IMR-90 (cell line): ENCODE measurements around the gene TENM4. TPM values are rescaled to one million over a fixed set of nuclear protein-coding genes. Genes with fewer than 3 reads are reported as not detected.

Source experiments
- ATAC-seq: fragments of 200-7000 bp; cut with Tn5 transposase; 2 replicates; pipeline ENCODE4 v1.9.1; 2020; ENCODE audit warnings: low read depth, mild to moderate bottlenecking, moderate library complexity
- BruUV-seq: library from RNA; stranded (reverse); fragments of 400-500 nt; replicated peaks from 2 replicates; lab custom pipeline; 2021; lab: Mats Ljungman, UMichigan
- CTCF ChIA-PET: fragments of 300-600 bp; formaldehyde crosslinking; extraction: SDS; loops from one replicate; lab custom pipeline; 2021; ENCODE audit warnings: antibody characterized with exemption; lab: Yijun Ruan, JAX
- POLR2A ChIA-PET: fragments of 300-600 bp; sonication (Branson Sonifier 250); formaldehyde crosslinking; loops from one replicate; lab custom pipeline; 2022; ENCODE audit warnings: antibody characterized with exemption; ENCODE audit not compliant: unreplicated experiment; lab: Charles Lee
- DNase-seq: peaks from one replicate; pipeline ENCODE4 v3.0.0; 2013
- H2AFZ ChIP-seq: replicated peaks from 2 replicates; pipeline ENCODE3; 2013; ENCODE audit warnings: low read length, mild to moderate bottlenecking; ENCODE audit not compliant: poor library complexity
- H2AK5ac ChIP-seq: 2 replicates; pipeline ENCODE4 v1.6.1; 2013; ENCODE audit warnings: low read depth, low read length, inconsistent platforms
- H2AK9ac ChIP-seq: replicated peaks from 2 replicates; pipeline ENCODE3; 2013; ENCODE audit warnings: mild to moderate bottlenecking, low read depth, low read length, moderate library complexity; ENCODE audit not compliant: poor library complexity
- H2BK120ac ChIP-seq: 2 replicates; pipeline ENCODE4 v1.6.1; 2013; ENCODE audit warnings: low read depth, low read length, inconsistent platforms
- H2BK15ac ChIP-seq: 3 replicates; pipeline ENCODE4 v1.6.1; 2013; ENCODE audit warnings: low read depth, low read length, inconsistent platforms
- H2BK20ac ChIP-seq: 2 replicates; pipeline ENCODE4 v1.6.1; 2013; ENCODE audit warnings: low read depth, mild to moderate bottlenecking, inconsistent platforms, low read length, moderate library complexity
- H2BK5ac ChIP-seq: 2 replicates; pipeline ENCODE4 v1.6.1; 2013; ENCODE audit warnings: mild to moderate bottlenecking, low read depth, low read length, inconsistent platforms; ENCODE audit not compliant: poor library complexity, severe bottlenecking
- H3K14ac ChIP-seq: replicated peaks from 2 replicates; pipeline ENCODE4 v1.6.1; 2013; ENCODE audit warnings: low read depth, low read length, inconsistent platforms
- H3K18ac ChIP-seq: 2 replicates; pipeline ENCODE4 v1.6.1; 2013; ENCODE audit warnings: low read depth, low read length, control low read depth
- H3K23ac ChIP-seq: 2 replicates; pipeline ENCODE4 v1.6.1; 2013; ENCODE audit warnings: low read depth, low read length, inconsistent platforms
- H3K27ac ChIP-seq: 2 replicates; pipeline ENCODE4 v1.5.1; 2013; ENCODE audit warnings: mild to moderate bottlenecking, control low read depth, low read length; ENCODE audit not compliant: insufficient read depth
- H3K27me3 ChIP-seq: 2 replicates; pipeline ENCODE4 v1.6.1; 2013; ENCODE audit warnings: low read length; ENCODE audit not compliant: control insufficient read depth, insufficient read depth
- H3K36me3 ChIP-seq: 2 replicates; pipeline ENCODE4 v1.6.1; 2013; ENCODE audit warnings: low read length, mixed read lengths; ENCODE audit not compliant: control insufficient read depth, insufficient read depth
- H3K4ac ChIP-seq: 2 replicates; pipeline ENCODE4 v1.6.1; 2013; ENCODE audit warnings: low read depth, low read length, inconsistent platforms
- H3K4me1 ChIP-seq: 2 replicates; pipeline ENCODE4 v1.6.1; 2013; ENCODE audit warnings: low read length, mixed read lengths; ENCODE audit not compliant: control insufficient read depth, insufficient read depth
- H3K4me2 ChIP-seq: 2 replicates; pipeline ENCODE4 v1.6.1; 2013; ENCODE audit warnings: low read depth, mild to moderate bottlenecking, control low read depth, low read length, moderate library complexity
- H3K4me3 ChIP-seq: 2 replicates; pipeline ENCODE4 v1.5.1; 2013; ENCODE audit warnings: low read depth, mild to moderate bottlenecking, control low read depth, low read length, moderate library complexity; ENCODE audit not compliant: insufficient read depth
- H3K56ac ChIP-seq: 2 replicates; pipeline ENCODE4 v1.6.1; 2013; ENCODE audit warnings: low read length, inconsistent platforms; ENCODE audit not compliant: insufficient read depth; ENCODE audit errors: extremely low read depth
- H3K79me1 ChIP-seq, 2 experiments: 2 replicates each; pipeline ENCODE4 v1.6.1; 2013; ENCODE audit warnings: low read length in 2 of 2, inconsistent platforms in 1 of 2, low read depth in 1 of 2
- H3K9ac ChIP-seq: 2 replicates; pipeline ENCODE4 v1.6.1; 2013; ENCODE audit warnings: low read depth, low read length, control low read depth
- H3K9me1 ChIP-seq: 2 replicates; pipeline ENCODE4 v1.6.1; 2013; ENCODE audit warnings: low read length, inconsistent platforms; ENCODE audit not compliant: insufficient read depth
- H3K9me3 ChIP-seq: 2 replicates; pipeline ENCODE4 v1.6.1; 2013; ENCODE audit warnings: low read length; ENCODE audit not compliant: control insufficient read depth, insufficient read depth
- H4K20me1 ChIP-seq: 2 replicates; pipeline ENCODE4 v1.6.1; 2013; ENCODE audit warnings: low read length, inconsistent platforms; ENCODE audit not compliant: insufficient read depth
- H4K5ac ChIP-seq: 2 replicates; pipeline ENCODE4 v1.6.1; 2013; ENCODE audit warnings: mild to moderate bottlenecking, low read depth, low read length, control low read depth
- H4K8ac ChIP-seq, 2 experiments: 2 replicates each; pipeline ENCODE4 v1.6.1; 2013; ENCODE audit warnings: low read depth in 2 of 2, low read length in 2 of 2, control low read depth in 1 of 2, inconsistent platforms in 1 of 2
- H4K91ac ChIP-seq: 2 replicates; pipeline ENCODE4 v1.6.1; 2013; ENCODE audit warnings: low read depth, low read length, inconsistent platforms; ENCODE audit not compliant: insufficient read depth
- BHLHE40 ChIP-seq: fragments of 150-350 bp; IDR thresholded peaks from 2 replicates; pipeline ENCODE4 v1.6.1; 2016; ENCODE audit warnings: mild to moderate bottlenecking, low read depth, low read length
- CTCF ChIP-seq: conservative IDR thresholded peaks from 2 replicates; pipeline ENCODE4 v1.5.1; 2012; ENCODE audit warnings: mild to moderate bottlenecking, low read depth, low read length, improper control_type of control experiment
- ELK1 ChIP-seq: fragments of 150-350 bp; IDR thresholded peaks from 2 replicates; pipeline ENCODE4 v1.6.1; 2016; ENCODE audit warnings: low read depth, mild to moderate bottlenecking, low read length, moderate library complexity, borderline replicate concordance
- MAFK ChIP-seq: IDR thresholded peaks from 2 replicates; pipeline ENCODE4 v1.6.1; 2012; ENCODE audit warnings: low read depth, low read length, improper control_type of control experiment
- MXI1 ChIP-seq: IDR thresholded peaks from 2 replicates; pipeline ENCODE4 v1.6.1; 2012; ENCODE audit warnings: low read depth, mild to moderate bottlenecking, low read length, moderate library complexity, borderline replicate concordance
- NFE2L2 ChIP-seq: fragments of 150-350 bp; IDR thresholded peaks from 2 replicates; pipeline ENCODE4 v1.6.1; 2016; ENCODE audit warnings: low read depth, mild to moderate bottlenecking, low read length
- RFX5 ChIP-seq: IDR thresholded peaks from 2 replicates; pipeline ENCODE4 v1.8.0; 2012; ENCODE audit warnings: low read depth, mild to moderate bottlenecking, low read length, moderate library complexity
- WGBS, 2 experiments: methylation state at CpG; one replicate each; pipeline versions ENCODE4 v1.1.5 to v1.1.7; 2013; ENCODE audit warnings: missing lambda C conversion rate in 2 of 2; ENCODE audit not compliant: insufficient read length in 1 of 2; ENCODE audit errors: extremely low coverage in 2 of 2; 5-methylcytosine and 5-hydroxymethylcytosine counted together
- dilution Hi-C: fragments of 300-500 bp; cut with HindIII; formaldehyde crosslinking; loops from one replicate; pipeline ENCODE4 v1.14.3; 2018; ENCODE audit warnings: low sequenced_read_pairs; ENCODE audit not compliant: unreplicated experiment
- in situ Hi-C: fragments of 300-500 bp; cut with MboI; formaldehyde crosslinking; loops from 3 replicates; pipeline ENCODE4 v1.14.3; 2019; ENCODE audit warnings: low sequenced_read_pairs, inconsistent platforms, mixed read lengths
- intact Hi-C: fragments of 100-400 bp; cut with micrococcal nuclease; formaldehyde crosslinking; loops from 2 replicates; pipeline ENCODE4 v1.10.0; 2022
- polyA plus RNA-seq, 3 experiments: library from polyadenylated mRNA; depleted of rRNA; stranded (reverse); fragments of >200 nt; gene quantifications; 2 replicates each; pipeline ENCODE4 v1.2.3, GENCODE V29; 2012; ENCODE audit warnings: low replicate concordance in 1 of 3
- total RNA-seq: library from RNA; depleted of rRNA; stranded (reverse); fragments of >200 nt; gene quantifications from 2 replicates; pipeline ENCODE4 v1.2.3, GENCODE V29; 2012
- TF ChIP-seq, protein P1 (sequence below): fragments of 150-350 bp; IDR thresholded peaks from 2 replicates; pipeline ENCODE4 v1.6.1; 2017; ENCODE audit warnings: mild to moderate bottlenecking, antibody characterized with exemption, low read length, low read depth

TENM4 gene
- total and polyA plus RNA-seq, 2 of the 4 experiments (the other 2 are of a cell fraction), result 7.4 to 9.0 TPM

GRCh38 chr11:79235696-79236095 lies 205.1 kb downstream of the TENM4 start:
- Histone ChIP-seq H3K4me2 (no peak overlapping the region), H2AFZ (no peak overlapping the region), H4K91ac (no peak overlapping the region), H3K56ac (no peak overlapping the region), H3K27me3 (no peaks in the 10 kb centered on the region), H2BK20ac (peak overlapping the region; percentile 36; the same call in 1 of the 2 replicates), H4K8ac (no peak overlapping the region), H3K4me3 (no peak overlapping the region), H3K79me1 (no peaks in the 10 kb centered on the region), H4K5ac (no peak overlapping the region), H4K20me1 (peaks cover 3% of the 10 kb centered on the region; the same call in 1 of the 2 replicates), H2BK120ac (peak overlapping the region; percentile 45; the same call in 1 of the 2 replicates), H3K9ac (no peak overlapping the region), H3K23ac (no peak overlapping the region), H3K27ac (no peak overlapping the region), H2BK5ac (no peak overlapping the region), H3K14ac (0 out of 2 replicates have a peak overlapping the region, but pooled peaks have one; percentile 25), H3K4ac (peak overlapping the region; percentile 1; the same call in 1 of the 2 replicates), H2AK9ac (no peak overlapping the region), H3K18ac (0 out of 2 replicates have a peak overlapping the region, but pooled peaks have one; percentile 26), H3K9me1 (peaks cover 6% of the 10 kb centered on the region; the same call in 1 of the 2 replicates), H2BK15ac (peak overlapping the region; percentile 31; the same call in 1 of the 3 replicates), H3K36me3 (no peaks in the 10 kb centered on the region), H2AK5ac (peak overlapping the region; percentile 35), H3K9me3 (no peaks in the 10 kb centered on the region), H3K4me1 (peaks cover 14% of the 10 kb centered on the region)
- ATAC-seq, result no peak
- ChIA-PET CTCF (interaction anchor here (0.6 kb wide), 1 partner anchor 297 kb away, joined by 3 read pairs; no protein-coding TSS in a partner anchor), POLR2A (no interaction called here)
- no peak for TF ChIP-seq NFE2L2
- TF ChIP-seq, protein P1, sequence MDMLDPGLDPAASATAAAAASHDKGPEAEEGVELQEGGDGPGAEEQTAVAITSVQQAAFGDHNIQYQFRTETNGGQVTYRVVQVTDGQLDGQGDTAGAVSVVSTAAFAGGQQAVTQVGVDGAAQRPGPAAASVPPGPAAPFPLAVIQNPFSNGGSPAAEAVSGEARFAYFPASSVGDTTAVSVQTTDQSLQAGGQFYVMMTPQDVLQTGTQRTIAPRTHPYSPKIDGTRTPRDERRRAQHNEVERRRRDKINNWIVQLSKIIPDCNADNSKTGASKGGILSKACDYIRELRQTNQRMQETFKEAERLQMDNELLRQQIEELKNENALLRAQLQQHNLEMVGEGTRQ, result no peak
- no peak for TF ChIP-seq CTCF
- no peak for TF ChIP-seq ELK1
- no peak for TF ChIP-seq RFX5
- TF ChIP-seq BHLHE40, result no peak
- no peak for TF ChIP-seq MAFK
- TF ChIP-seq MXI1, result no peak
- in situ Hi-C loops (loop anchor here (10.0 kb wide), 1 partner anchor 441 kb away; no protein-coding TSS in a partner anchor), dilution Hi-C loops (no loop called here), intact Hi-C loops (loop anchor here (2.0 to 10.0 kb wide), 5 partner anchors 37 to 591 kb away; partner anchors contain the start of gene TENM4)
- WGBS, 2 experiments, result no CpG with 5 or more reads among the region's 6 CpGs
- DNase-seq, result no peak
- BruUV-seq, result no TSS peak
